ENCODE measurements around the gene DGKI.

DNA sequence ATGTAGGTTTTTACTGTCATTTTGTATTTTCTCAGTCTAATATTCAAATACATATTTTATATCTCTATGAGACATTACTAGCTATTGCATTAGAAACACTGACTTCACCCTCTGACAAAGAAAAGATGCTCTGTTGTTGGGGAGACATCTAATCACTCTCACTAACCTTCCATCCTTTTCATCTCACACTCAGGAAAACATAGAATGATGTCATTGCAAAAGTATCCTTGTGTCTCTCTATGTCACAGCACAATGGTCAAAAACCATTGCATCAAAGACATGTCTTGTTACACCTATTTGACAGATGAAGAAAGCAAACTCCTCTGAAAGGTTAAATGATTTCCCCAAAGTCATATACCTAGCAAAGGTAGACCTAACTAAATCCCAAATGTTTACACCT, 272.0 kb downstream of the DGKI start:
- TF ChIP-seq CTCF (IDR thresholded peaks at IDR 0.05 in 2 of 3, conservative IDR thresholded peaks at IDR 0.05 in 1 of 3; ENCODE audit: borderline replicate concordance in 1 of 3, insufficient read depth in 1 of 3, low read depth in 2 of 3, low read length in 2 of 3) (no peak), POLR2A (IDR thresholded peaks at IDR 0.05; ENCODE audit: borderline replicate concordance, extremely low read depth, insufficient read depth, insufficient read length) (no peak)

Measured in HCT116 (cell line).